DMS153 (cell line): Measurements from ENCODE around the gene TRIM47.

ENCODE experiments used
- DNase-seq: peaks from one replicate; lab custom pipeline; 2025; lab: John Stamatoyannopoulos, UW

TRIM47 gene

DNA sequence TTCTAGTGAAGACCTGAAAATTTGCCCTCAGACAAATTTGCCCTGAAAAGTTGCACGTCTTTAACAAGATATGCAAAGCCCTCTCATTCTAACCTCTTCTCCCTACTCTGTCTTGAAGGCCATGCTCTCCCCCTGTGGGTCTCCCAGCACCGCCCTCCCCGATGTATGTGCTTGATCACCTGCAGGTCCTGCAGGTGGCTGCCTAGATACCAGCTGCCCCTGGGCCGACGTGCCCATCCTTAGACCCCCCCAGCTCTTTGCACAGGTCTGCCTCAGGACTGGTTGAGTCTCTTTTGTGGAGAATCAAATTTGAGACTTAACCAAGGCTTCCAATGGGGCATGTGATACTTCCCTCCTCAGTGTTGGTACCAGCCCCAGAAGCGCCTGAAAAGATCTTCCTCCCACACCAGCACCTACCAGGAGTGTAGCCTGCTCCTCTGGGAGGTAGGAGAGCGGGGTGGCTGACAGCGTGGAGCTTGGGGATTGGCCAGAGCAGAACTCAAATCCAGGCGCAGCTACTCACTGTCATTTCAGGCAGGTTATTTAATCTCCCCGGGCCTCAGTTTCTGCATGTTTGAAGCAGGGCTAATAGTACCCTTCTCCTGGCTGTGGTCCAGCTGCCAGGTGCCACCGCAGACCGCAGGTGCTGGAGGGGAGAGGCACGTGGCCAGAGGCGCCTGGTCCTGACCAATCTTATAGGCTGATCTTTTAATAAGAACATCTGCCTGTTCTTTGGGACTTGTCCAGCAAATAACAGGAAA, 30.9 kb upstream of the TRIM47 start:
- DNase-seq, result peak; percentile 77

DNA sequence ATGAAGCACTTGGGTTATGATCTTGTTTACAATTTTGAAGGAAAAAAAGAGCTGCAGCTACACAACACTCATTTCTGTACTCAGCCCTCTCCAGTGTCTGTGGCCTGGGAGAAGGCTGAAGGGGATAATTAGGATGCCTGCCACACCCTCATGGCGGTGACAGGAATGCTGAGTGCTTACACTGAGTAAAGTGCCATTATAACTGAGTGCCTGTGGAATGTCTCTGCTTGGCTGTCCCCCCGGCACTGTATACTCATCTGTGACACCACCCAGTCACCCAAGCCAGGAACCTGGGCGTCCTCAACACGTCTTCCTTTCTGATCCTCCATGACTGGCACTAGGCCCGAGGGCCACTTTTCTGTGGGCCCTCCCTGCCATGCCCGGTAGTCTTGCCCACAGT, 29.8 kb upstream of the TRIM47 start:
- DNase-seq, result peak; percentile 48

DNA sequence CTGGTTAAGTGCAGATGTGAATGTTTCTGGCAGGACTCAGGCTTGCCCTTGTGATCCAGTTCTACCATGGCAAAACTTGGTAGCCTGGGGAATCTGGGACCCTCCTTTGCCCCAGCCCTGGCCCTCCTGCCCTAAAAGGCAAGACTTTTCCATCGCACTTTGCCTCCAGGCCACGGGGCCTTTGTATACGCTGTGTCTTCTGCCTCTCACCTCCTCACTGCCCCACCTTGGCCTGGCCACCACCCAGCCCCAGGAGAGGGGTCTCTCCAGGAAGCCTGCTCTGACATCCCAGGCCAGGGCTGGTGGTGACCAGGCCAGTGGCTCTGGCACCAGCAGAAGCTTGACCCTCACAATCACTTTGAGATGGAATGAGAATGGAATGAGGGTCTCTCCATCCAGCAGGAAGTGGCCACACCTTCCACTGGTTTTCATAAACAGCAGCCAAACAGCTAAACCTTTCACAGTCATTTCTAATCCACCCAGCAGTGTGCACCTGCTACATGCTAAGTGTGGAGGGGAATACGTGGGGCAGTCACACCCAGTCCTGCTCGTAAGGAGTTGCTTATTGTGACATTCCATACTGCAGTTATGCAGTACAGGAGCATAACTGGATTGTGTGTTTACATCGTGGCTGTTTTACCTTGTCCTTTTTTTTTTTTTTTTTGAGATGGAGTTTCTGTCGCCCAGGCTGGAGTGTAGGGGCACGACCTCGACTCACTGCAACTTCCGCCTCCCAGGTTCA, 27.9 kb upstream of the TRIM47 start:
- DNase-seq, result no peak

DNA sequence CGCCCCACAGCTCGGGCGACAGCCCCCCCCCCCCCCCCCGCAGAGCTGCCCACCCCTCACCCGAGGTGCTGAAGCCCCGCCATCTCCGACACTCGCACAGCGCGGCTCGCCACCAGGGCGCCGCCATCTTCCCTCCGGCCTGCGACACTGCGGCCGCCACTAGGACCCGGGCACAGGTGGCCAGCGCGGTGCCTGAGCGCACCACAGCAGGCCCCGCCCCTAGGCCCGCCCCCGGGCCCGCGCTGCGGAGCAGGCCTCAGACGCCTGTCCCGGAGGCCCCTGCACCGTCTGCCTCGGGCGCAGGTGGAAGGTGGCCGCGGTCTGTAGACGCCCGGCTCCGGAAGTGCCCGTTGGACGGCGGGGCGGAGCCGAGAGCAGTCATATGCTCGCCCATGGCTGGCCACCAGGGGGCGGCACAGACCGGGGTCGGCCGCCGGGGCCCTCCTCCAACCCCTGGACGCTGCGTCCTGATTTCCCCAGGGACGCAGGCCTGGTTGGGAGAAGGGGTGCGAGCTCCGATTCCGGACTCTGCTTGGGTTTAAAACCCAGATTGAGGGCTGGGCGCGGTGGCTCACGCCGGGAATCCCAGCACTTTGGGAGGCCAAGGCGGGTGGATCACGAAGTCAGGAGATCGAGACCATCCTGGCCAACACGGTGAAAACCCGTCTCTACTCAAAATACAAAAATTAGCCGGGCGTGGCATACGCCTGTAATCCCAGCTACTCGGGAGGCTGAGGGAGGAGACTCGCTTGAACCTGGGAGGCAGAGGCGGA, 26.6 kb upstream of the TRIM47 start, which contains the start of gene MRPL38:
Gene MRPL38, minus strand, starts transcription at position 136 of the 773 bp plus-strand sequence. Its CDS starts 9 bp downstream, at position 127.
- peak; percentile 92 for DNase-seq

DNA sequence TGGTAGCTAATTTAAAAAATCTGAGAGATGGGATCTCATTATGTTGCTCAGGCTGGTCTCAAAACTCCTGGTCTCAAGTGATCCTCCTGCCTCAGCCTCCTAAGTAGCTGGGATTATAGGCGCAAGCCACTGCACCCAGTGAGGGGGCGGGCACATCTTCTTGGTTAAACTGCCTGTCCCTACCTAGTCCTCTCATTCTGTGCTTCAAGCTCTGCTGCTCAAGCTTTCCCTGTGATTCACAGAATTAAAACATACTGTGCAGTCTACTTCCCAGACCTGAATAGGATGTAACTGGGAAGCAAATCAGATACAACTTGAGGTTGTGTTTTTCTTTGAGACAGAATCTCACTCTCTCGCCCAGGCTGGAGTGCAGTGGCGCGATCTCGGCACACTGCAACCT, 24.0 kb upstream of the TRIM47 start:
- no peak for DNase-seq

DNA sequence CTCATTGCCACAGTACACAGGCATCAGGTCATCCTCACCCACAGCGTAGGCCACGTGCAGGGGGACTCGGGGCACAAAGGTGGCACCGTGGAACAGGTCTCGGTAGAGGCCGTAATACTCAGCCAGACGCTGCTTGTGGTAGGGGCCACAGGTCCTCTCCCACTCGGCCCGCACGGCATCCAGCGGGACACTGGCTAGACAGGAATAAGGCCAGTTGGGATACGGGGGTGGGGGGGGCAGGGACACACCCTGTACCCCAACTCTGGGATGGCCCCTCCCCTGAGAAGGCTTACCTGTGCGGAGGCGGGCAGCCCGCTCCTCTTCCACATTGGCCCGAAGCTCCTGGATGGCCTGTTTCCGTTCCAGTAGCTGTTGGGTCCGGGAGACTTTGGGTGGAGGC, 23.3 kb upstream of the TRIM47 start:
- no peak for DNase-seq

DNA sequence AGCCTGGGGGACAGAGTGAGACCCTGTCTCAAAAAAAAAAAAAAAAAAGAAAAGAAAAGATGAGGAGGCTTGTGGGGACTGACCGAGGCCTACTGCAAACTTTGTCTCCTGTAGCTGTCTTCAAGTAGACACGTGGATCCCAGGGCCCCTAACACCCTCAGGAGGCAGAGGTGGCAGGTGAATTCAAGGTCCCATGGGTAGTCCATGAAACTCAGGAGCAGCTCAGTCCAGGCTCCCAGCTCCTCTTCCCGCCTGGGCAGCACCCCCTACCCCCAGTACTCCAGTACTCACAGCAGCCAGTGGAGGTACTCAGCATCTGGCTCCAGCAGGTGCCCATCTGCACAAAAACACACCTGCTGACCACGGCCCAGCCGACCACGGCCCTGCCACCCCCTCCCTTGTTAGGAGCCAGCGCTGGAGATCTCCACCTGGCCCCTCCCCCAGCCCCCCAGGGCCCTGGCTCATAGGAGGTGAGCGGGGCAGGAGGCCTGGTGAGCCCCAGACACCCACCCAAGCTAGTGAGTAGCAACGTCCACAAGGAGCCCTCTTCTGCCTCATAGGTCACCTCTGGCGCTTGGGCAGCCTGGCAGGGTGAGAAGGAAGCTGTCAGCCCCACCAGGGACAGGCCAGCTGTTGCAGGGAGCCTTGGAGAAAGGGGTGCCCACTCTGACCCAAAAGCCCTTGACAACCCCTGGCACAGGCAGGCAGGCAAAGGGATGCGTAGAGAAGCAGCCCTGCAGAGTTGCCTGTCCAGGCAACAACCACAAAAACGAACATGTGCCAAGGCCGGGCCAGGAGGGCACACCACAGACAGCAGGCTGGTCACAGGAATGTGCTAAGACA, 22.5 kb upstream of the TRIM47 start:
- no peak for DNase-seq

DNA sequence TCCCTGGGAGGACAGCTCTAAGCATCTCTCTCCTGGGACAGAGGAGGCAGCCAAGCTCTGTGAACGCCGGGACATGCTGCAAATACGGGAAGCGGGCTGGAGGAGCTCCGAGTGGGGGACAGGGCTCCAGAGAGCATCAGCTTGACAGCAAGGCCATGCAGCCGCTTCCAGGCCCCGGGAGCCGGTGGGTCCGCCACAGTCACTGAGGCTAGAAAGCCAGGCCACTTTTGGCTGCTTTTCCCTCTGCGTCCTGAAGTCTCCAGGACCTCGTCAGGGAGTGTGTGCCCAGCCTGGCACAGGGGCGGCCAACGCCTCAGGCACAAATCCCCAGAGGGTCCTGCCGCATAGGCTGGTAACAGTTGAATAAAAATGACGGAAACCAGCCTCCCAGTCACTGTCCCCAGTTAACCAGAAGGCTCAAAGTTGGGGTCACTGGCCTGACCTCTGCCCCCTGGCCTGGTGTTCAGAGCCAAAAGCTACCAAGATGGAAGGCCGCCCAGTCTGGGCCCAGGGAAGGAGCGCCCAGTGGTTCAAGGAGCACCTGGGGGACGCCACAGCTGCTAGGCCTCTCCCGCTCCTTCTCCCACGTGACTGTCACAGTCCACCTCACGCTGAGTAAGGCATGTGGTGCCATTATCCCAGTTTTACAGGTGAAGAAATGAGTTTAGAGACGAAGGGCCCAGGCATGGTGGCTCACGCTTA, 21.5 kb upstream of the TRIM47 start:
- DNase-seq, result no peak

DNA sequence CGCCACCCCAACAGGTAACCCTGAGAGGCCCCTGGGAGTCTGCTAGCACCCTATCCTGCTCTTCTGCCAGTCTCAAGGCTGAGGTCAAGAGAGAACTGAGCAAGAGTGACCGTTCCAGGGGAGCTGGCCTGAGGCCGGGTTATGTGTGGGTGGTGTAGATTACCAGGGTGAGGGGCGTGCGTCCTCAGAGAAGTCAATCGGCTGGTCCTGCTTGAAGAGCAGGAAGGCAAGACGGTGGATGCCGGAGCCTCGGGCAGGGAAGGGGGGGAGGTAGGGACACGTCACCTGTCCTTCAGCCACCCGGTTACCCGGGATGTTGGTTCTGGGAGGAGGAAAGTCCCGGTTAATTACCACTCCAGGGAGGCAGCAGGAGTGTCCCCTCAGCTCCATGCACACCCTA, 21.0 kb upstream of the TRIM47 start:
- no peak for DNase-seq

DNA sequence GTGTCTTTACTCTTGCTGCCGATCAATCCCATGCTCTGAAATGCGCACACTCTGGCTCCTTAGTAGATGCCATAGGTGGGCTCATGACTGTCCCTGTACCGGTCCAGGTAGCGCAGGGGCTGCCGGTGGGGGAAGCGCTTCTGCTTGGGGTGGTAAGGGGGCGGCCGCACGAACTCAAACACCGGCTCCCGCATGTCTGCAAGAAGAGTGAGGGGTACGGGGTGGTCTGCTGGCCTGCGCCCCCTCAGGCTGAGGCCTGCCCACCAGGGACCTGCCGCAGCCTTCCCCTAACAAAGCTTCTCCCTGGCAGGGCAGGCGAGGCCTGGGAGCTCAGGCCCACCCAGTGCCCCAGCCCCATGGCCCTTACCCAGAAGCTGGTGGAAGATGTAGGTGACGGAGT, 20.4 kb upstream of the TRIM47 start:
- no peak for DNase-seq

DNA sequence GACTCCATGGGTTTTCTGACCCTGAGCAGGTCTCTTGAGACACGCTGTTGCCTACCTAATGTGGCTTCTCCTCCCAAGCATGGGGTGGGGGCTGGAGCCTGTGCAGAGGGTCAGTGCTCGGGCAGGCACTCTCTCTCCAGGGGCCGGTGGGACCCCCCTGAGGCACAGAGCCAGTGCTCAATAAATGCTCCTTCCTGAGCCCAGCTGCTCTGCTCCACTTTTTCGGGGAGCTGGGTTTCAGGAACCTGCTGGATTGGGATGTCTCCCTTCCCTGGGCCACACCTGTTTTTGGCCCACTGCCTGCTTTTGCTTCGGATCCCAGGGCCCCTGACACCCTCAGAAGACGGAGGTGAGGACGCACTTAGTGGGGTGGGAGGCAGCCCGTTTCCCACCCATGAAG, 19.7 kb upstream of the TRIM47 start:
- DNase-seq, result no peak

DNA sequence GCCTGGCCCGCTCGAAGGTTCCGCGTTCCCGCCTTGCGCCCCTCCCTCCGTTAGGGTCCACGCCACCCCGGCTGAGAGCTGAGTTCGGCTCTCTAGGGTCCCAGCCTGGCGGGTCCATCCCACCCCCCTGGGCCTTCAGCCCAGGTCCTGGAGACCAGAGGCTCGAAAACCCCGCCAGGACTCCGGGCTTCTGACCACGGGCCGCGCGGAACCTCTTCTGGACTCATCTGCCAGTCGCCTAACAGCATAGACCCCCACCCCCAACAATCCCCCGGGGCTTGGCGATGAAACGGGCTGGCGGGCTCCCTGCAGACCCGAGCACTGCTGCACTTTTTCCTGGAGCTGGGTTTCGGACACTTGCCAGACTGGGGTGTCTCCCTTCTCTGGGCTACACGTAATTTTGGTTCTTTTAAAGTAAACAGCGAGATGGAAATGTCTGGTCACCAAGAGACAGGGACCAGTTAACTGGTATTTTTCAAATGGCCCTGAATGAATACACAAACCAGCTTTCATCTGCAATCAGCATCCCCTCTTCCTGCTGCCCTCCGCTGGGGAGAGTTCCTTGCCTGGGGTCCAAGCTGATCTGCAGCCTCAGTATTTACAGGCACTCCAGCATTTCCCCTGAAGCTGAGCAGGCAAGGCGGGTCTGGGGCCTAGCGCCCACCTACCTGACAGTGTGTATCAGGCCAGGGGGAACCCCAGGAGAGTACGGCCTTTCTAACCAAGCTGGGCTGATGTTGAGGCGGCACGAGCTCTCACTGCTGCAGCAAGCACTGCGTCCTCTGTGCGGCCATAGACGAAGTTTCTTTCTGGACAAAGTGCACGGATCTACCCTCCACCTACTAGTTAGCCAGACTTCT, 19.0 kb upstream of the TRIM47 start:
- no peak for DNase-seq

DNA sequence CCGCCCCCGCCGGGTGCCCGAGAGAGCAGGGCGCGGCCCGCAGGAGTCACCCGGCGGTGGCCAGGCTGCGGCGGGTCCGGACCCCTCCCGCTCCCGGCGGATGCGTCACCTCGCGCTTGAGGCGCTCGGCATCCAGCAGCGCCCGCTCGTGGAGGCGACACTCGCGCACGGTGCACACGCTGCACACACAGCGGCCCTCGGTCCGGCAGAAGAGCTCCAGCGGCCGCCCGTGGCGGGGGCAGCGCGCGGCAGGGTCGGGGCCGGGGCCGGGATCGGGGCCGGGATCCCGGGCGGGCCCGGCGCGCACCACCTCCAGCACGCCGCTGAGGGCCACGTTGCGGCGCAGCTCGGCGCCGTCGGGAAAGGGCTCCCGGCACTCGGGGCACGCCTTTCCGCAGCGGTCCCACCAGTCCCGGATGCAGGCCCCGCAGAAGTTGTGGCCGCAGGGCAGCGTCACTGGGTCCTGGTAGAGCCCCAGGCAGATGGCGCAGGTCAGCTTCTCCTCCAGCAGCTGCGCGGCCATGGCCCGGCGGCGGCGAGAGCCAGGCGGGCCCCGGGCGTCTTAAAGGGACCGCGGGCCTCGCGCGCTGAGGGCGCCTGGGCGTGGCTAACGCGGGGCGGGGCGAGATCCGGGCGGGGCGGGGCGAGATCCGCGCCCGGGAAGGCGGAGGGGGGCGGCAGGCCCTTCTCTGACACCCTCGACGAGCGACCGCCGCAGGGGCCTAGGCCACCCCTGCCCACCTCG, 18.2 kb upstream of the TRIM47 start, which contains the start of gene TRIM65:
Gene TRIM65, minus strand, starts transcription at position 537 of the 745 bp plus-strand sequence. Its CDS starts 14 bp downstream, at position 523.
- DNase-seq, result peak; percentile 44

DNA sequence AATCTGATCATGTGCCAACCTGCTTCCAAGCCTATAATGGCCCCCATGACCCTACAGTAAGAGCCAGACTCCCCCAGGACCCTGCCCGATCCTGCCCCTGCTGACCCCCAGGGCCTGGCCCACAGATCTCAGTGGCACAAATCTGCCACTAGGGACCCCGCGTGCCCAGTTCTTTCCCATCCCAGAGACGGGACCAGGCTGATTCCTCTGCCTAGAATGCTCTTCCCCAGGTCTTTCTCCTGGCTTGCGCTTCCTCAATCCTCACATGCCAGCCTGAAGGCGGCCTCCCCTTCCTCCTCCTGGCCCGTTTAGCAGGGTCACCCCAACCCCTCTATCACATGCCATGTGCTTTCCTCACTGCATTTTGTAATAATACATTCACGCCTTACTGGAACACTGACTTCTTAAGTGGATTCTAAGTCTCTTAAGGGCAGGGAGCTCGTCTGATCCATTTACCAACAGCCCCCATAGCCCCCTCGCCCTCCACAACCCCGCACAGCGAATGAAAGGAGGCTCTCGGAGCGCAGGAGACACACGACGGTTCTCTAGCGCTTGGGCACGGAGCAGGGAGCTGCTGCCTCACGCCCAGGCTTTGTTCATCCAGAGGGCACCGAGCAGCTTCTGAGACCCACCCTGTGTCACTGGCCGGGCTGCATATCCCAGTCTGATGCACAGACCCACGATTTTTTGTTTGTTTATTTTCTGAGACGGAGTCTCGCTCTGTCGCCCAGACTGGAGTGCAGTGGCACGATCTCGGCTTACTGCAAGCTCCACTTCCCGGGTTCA, 17.2 kb upstream of the TRIM47 start:
- no peak for DNase-seq

DNA sequence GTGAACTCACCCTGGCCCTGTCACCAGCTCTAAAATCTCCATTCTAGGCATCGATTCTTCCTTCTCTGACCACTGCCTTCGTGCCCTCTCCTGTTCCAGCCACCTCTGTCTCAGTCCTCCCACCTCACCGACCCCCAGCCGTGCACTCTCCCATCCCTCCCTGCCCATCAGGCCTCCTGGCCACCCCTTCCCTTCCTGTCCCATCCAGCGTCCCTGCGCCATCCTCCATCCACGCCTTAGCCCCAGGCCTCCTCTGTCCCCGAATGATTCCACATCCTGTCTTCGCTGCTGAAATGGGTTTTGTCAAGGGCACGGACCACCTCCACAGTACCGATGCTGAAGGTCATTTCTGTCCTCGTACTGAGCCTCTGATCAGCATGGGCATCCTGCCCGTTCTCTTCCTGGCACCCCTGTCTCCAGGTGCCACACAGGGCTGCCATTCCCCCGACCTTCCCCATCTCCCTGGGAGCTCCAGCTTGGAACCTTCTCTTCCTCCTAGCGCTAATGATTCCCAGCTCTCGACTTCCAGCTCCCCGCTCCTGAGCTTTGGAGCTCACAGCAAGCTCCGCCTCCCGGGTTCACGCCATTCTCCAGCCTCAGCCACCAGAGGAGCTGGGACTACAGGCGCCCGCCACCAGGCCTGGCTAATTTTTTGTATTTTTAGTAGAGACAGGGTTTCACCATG, 15.8 kb upstream of the TRIM47 start:
- DNase-seq, result no peak

DNA sequence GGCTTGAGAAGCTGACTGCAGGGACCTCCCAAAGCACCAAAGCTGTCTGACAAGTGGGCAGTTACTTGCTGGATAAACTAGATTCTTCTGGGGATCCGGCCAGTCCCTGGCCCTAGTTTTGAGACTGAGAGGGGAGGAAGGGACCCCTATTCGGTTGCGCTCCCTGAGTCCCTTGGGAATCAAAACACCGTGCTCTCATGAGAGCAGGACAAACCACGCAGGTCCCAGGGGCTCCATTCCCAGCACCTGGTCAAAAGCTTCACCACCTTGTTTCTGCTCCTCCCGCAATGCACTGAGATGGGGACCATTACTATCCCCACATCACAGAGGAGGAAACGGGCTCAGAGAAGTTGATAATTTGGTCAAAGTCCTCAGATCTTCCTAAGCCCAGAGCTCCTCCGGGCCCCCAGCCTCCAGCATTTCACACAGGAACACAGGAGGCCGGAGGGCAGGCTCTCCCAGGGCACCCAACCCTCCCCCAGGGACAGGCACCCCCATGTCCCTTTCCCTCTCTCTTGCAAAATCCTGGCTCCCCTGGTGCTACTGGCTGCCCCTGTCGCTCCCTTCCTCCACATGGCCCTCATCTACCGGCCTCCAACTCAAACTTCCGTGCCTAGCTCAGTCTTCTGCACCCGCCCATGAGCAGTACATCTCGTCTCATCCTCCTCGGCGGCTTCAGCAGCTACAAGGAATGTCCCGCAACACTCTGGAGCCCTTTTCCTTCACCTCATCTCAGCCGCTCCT, 15.1 kb upstream of the TRIM47 start:
- no peak for DNase-seq

DNA sequence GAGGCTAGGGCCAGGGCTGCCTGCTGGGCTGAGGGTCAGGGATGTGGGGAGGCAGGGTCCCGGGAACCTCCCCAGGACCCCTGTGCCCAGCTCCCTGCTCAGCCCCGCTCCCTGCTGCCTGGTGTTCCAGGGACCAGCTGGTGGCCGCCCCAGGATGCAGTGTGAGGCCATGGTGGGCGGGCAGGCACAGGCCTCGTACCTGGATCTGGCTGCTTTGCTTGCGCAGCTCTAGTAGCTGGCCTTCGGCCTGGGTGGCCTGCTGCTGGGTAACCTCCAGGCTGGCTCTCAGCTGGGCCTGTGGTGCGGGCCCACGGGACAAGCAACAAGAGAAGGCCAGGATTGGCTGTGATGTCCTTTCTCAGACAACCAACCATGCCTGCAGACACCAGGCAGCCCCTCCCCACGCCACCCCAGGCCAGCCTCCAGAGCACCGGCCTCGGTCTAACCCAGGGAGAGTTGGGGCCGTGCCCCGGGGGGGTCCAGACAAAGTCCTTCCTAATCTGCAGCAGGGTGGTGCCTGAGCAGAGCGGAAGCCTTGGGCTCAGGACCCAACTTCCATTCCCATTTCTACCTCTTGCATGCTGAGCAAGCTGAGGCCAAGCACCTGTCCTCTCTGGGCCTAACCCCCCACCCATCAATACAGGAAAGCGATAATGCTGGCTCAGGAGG, 14.3 kb upstream of the TRIM47 start:
- no peak for DNase-seq
